CD4-positive, CD25-positive, alpha-beta regulatory T cell (primary cell): ENCODE measurements around the gene COPS4. TPM values are rescaled to one million over a fixed set of nuclear protein-coding genes. Genes with fewer than 3 reads are reported as not detected.
"Not testable (repeated sequence)": the region's sequence is repeated elsewhere in the genome, so short reads cannot be mapped to it uniquely, and the experiment has no call there.

Experiments
- ATAC-seq, 2 donors: fragments of 150-1000 bp; cut with Tn5 transposase; one replicate each; pipeline ENCODE4 v1.10.0; 2021; ENCODE audit warnings: low read depth in 2 of 2, moderate number of reproducible peaks in 2 of 2, moderate library complexity in 1 of 2
- DNase-seq, 3 donors: peaks; one replicate each; pipeline versions ENCODE4 v3.0.0 to v3.0.0-alpha.2; 2012 to 2022; ENCODE audit warnings: mixed read lengths in 1 of 3
- H3K27ac ChIP-seq: one replicate; pipeline ENCODE4 v1.7.0; 2013; ENCODE audit warnings: mild to moderate bottlenecking, low read length; ENCODE audit not compliant: insufficient read depth, poor library complexity, severe bottlenecking
- H3K27me3 ChIP-seq: one replicate; pipeline ENCODE4 v1.7.0; 2013; ENCODE audit warnings: low read length; ENCODE audit not compliant: control insufficient read depth, insufficient read depth
- H3K36me3 ChIP-seq: one replicate; pipeline ENCODE4 v1.7.0; 2013; ENCODE audit warnings: mild to moderate bottlenecking, low read length, moderate library complexity; ENCODE audit not compliant: control insufficient read depth, insufficient read depth
- H3K4me1 ChIP-seq: 2 replicates; pipeline ENCODE4 v1.7.0; 2013; ENCODE audit warnings: mild to moderate bottlenecking, low read length; ENCODE audit not compliant: insufficient read depth, control insufficient read depth, poor library complexity, severe bottlenecking
- H3K4me3 ChIP-seq: one replicate; pipeline ENCODE4 v1.7.0; 2013; ENCODE audit warnings: low read depth, mild to moderate bottlenecking, low read length, moderate library complexity
- H3K9me3 ChIP-seq, 2 experiments: 1 replicate in 1 of 2; 2 replicates in 1 of 2; pipeline ENCODE4 v1.7.0; 2013; ENCODE audit warnings: low read length in 2 of 2, mild to moderate bottlenecking in 1 of 2, moderate library complexity in 1 of 2; ENCODE audit not compliant: control insufficient read depth in 2 of 2
- H3K27ac Mint-ChIP-seq, 3 donors: one replicate each; pipeline ENCODE4 v1.8.0; 2020 to 2022; ENCODE audit warnings: mild to moderate bottlenecking in 3 of 3, mixed read lengths in 3 of 3, moderate library complexity in 2 of 3
- H3K27me3 Mint-ChIP-seq: one replicate; pipeline ENCODE4 v1.8.0; 2022; ENCODE audit warnings: mild to moderate bottlenecking, mixed read lengths
- H3K36me3 Mint-ChIP-seq: one replicate; pipeline ENCODE4 v1.8.0; 2020; ENCODE audit warnings: mixed read lengths
- H3K4me1 Mint-ChIP-seq, 4 donors: one replicate each; pipeline ENCODE4 v1.8.0; 2020 to 2022; ENCODE audit warnings: mixed read lengths in 4 of 4, mild to moderate bottlenecking in 1 of 4
- H3K4me3 Mint-ChIP-seq, 4 donors: one replicate each; pipeline ENCODE4 v1.8.0; 2020 to 2022; ENCODE audit warnings: mild to moderate bottlenecking in 4 of 4, mixed read lengths in 4 of 4, moderate library complexity in 3 of 4
- H3K9me3 Mint-ChIP-seq, 7 donors: one replicate each; pipeline ENCODE4 v1.8.0; 2020 to 2022; ENCODE audit warnings: mixed read lengths in 7 of 7, mild to moderate bottlenecking in 3 of 7, moderate library complexity in 2 of 7
- polyA plus RNA-seq, 4 donors: library from polyadenylated mRNA; unstranded; fragments of 300-500 nt; fragmentation: Illumina TruSeq; gene quantifications; one replicate each; pipeline ENCODE4 v1.2.3, GENCODE V29; 2021
- total RNA-seq: library from RNA; stranded (reverse); gene quantifications from one replicate; pipeline ENCODE4 v1.2.3, GENCODE V29; 2022

The COPS4 gene
- total RNA-seq (25.3 TPM), polyA plus RNA-seq (10 to 100 TPM; 59.1 to 76.8 (median 63.6) TPM)

DNA sequence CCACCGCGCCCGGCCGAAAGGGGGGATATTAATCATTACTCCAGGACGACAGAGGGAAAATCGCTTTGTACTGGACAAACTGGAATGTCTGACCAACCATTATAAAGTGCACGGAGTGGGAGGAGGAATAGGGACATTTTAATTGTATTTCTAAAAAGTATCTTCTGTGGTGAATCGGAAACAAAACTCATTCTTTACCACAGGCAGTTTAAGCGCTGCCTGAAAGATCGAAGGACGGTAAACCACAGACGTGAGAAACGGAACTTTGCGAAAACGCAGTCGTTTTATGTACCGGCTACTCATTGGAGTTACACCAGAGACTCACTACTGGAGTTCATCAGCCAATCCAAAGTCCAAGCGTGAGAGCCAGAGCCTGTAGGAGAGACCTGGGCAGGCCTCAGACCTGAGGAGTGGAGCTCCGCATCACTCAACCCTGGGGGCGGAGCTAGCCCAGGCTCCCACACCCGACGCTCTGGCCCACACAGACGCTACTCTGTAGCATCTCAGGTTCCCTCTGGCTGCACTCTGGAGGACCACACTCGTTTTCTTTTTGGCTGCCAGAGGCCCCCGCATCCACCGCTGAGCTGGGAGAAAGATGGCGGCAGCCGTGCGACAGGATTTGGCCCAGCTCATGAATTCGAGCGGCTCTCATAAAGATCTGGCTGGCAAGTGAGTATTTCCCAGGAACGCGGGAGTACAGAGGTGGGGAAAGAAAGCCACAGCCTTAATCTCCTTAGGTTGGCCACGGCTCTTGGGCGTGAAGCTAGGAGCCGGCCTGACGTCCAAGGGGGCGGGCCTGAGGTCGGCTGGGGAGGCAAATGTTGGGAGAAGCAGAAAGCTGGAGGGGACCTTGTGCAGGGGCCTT, at the start of gene COPS4:
Gene COPS4 (plus strand): TSS at position 554 of the 865 bp plus-strand sequence. CDS start 42 bp downstream, at position 596.
- DNase-seq (peak; percentile 93 to 100 (median 96)), ATAC-seq (peak; percentile 97 to 99)
- Mint-ChIP-seq H3K27me3 (no peaks in the 10 kb centered on the region), H3K4me3 (peak within 1 kb of the TSS; percentile 92 to 100 (median 100)), H3K27ac (peak within 1 kb of the TSS; percentile 95 to 98 (median 98)), H3K36me3 (peaks cover under 1% of the 10 kb centered on the region), H3K4me1 (peaks cover 14 to 45% (median 30%) of the 10 kb centered on the region in 4 donors), H3K9me3 (no peaks in the 10 kb centered on the region)
- Histone ChIP-seq H3K4me3 (peak within 1 kb of the TSS; percentile 88), H3K27me3 (peaks cover 2% of the 10 kb centered on the region), H3K36me3 (no peaks in the 10 kb centered on the region), H3K4me1 (peaks cover 15% of the 10 kb centered on the region), H3K27ac (peak within 1 kb of the TSS; percentile 89), H3K9me3 (no peaks in the 10 kb centered on the region)

- ATAC-seq, H3K4me3 ChIP-seq, H3K27ac Mint-ChIP-seq, H3K27me3 ChIP-seq, DNase-seq, H3K27ac ChIP-seq, H3K4me3 Mint-ChIP-seq, H3K9me3 Mint-ChIP-seq, H3K27me3 Mint-ChIP-seq, H3K9me3 ChIP-seq: not testable (repeated sequence)
- Mint-ChIP-seq H3K4me1 (peaks cover 27 to 44% (median 28%) of the 10 kb centered on the region in 4 donors), H3K36me3 (peaks cover 15% of the 10 kb centered on the region)
- H3K4me1 ChIP-seq = peaks cover 11% of the 10 kb centered on the region
- peaks cover 13% of the 10 kb centered on the region for H3K36me3 ChIP-seq
Measured at GRCh38 chr4:82987519-82987918, 47.5 kb upstream of the COPS4 start.

- Histone ChIP-seq H3K27ac (no peak overlapping the region), H3K9me3 (no peaks in the 10 kb centered on the region), H3K4me3 (no peak overlapping the region), H3K4me1 (peaks cover 11% of the 10 kb centered on the region), H3K36me3 (peaks cover 12% of the 10 kb centered on the region), H3K27me3 (no peaks in the 10 kb centered on the region)
- no peak overlapping the region for H3K27ac Mint-ChIP-seq
- H3K27me3 Mint-ChIP-seq = no peaks in the 10 kb centered on the region
- no peak for DNase-seq
- H3K9me3 Mint-ChIP-seq = no peaks in the 10 kb centered on the region
- no peak overlapping the region for H3K4me3 Mint-ChIP-seq
- peaks cover 15% of the 10 kb centered on the region for H3K36me3 Mint-ChIP-seq
- peaks cover 27 to 44% (median 28%) of the 10 kb centered on the region in 4 donors for H3K4me1 Mint-ChIP-seq
- ATAC-seq = no peak
Measured at GRCh38 chr4:82988323-82988832, 46.6 kb upstream of the COPS4 start.

GRCh38 chr4:82989575-82990429, 45.2 kb upstream of the COPS4 start:
- Histone ChIP-seq H3K36me3 (peaks cover 1% of the 10 kb centered on the region), H3K27ac (no peak overlapping the region), H3K4me1 (peaks cover 11% of the 10 kb centered on the region), H3K4me3 (peak overlapping the region; percentile 55), H3K27me3 (no peaks in the 10 kb centered on the region), H3K9me3 (no peaks in the 10 kb centered on the region)
- DNase-seq = peak in 1 of 3 donors; percentile 73
- Mint-ChIP-seq H3K4me3 (peak overlapping the region in 3 of 4 donors; percentile 6 to 49 (median 36)), H3K27ac (peak overlapping the region in 2 of 3 donors; percentile 69 to 91), H3K4me1 (peaks cover 26 to 36% (median 28%) of the 10 kb centered on the region in 4 donors), H3K9me3 (no peaks in the 10 kb centered on the region), H3K27me3 (no peaks in the 10 kb centered on the region), H3K36me3 (peaks cover 12% of the 10 kb centered on the region)
- peak; percentile 62 to 77 for ATAC-seq

- Histone ChIP-seq H3K4me1 (peaks cover 3% of the 10 kb centered on the region), H3K4me3 (no peak overlapping the region), H3K27ac (no peak overlapping the region), H3K9me3 (no peaks in the 10 kb centered on the region), H3K36me3 (no peaks in the 10 kb centered on the region), H3K27me3 (no peaks in the 10 kb centered on the region)
- no peak for DNase-seq
- Mint-ChIP-seq H3K9me3 (no peaks in the 10 kb centered on the region), H3K4me1 (peaks cover 8 to 30% (median 18%) of the 10 kb centered on the region in 4 donors), H3K27ac (no peak overlapping the region), H3K36me3 (peaks cover 9% of the 10 kb centered on the region), H3K4me3 (no peak overlapping the region), H3K27me3 (no peaks in the 10 kb centered on the region)
- no peak for ATAC-seq
Measured at GRCh38 chr4:82994834-82995233, 40.1 kb upstream of the COPS4 start.

DNA sequence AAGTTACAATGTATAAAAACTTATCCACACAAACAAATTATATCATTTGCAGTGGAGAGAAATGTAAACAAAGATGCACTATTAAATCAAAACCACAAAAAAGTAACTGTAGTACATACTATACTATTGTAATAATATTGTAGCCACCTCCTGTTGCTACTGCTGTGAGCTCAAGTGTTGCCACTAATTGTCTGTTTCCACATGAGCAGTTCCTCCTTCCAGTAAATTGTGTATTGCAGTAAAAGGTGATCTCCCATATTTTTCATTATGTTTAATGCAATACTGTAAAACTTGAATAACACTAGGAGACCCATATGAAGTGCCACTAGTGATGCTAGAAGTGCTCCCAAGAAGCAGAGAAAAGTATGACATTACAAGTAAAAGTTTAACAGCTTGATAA, 36.1 kb upstream of the COPS4 start:
- Mint-ChIP-seq H3K4me3 (no peak overlapping the region), H3K4me1 (peaks cover 7 to 33% (median 14%) of the 10 kb centered on the region in 4 donors), H3K27me3 (no peaks in the 10 kb centered on the region), H3K9me3 (no peaks in the 10 kb centered on the region), H3K27ac (no peak overlapping the region), H3K36me3 (peaks cover 20% of the 10 kb centered on the region)
- Histone ChIP-seq H3K9me3 (no peaks in the 10 kb centered on the region), H3K27me3 (no peaks in the 10 kb centered on the region), H3K27ac (no peak overlapping the region), H3K4me3 (no peak overlapping the region), H3K36me3 (no peaks in the 10 kb centered on the region), H3K4me1 (no peaks in the 10 kb centered on the region)
- no peak for ATAC-seq
- no peak for DNase-seq

DNA sequence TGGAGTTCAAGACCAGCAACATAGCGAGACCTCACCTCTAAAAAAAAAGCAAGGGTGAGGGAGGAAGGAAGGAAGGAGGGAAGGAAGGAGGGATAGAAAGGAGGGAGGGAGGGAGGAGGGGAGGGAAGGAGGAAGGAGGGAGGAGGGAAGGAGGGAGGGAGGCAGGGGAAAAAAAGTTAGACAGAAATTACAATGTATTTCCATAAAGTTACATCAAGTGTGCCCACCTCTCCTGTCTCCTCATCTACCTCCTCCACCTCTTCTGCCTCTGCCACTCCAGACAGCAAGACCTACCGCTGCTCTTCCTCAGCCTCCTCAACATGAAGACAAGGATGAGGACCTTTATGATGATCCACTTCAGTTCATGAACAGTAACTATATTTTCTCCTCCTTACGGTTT, 32.7 kb upstream of the COPS4 start:
- no peaks in the 10 kb centered on the region for H3K27me3 Mint-ChIP-seq
- H3K4me3 ChIP-seq = no peak overlapping the region
- no peaks in the 10 kb centered on the region for H3K9me3 ChIP-seq
- H3K36me3 Mint-ChIP-seq = peaks cover 21% of the 10 kb centered on the region
- no peaks in the 10 kb centered on the region for H3K36me3 ChIP-seq
- H3K9me3 Mint-ChIP-seq = no peaks in the 10 kb centered on the region
- H3K27me3 ChIP-seq = no peaks in the 10 kb centered on the region
- DNase-seq (no peak), ATAC-seq (no peak)
- no peak overlapping the region for H3K27ac Mint-ChIP-seq
- no peaks in the 10 kb centered on the region for H3K4me1 ChIP-seq
- peaks cover 14 to 42% (median 19%) of the 10 kb centered on the region in 4 donors for H3K4me1 Mint-ChIP-seq
- no peak overlapping the region for H3K27ac ChIP-seq
- peak overlapping the region in 1 of 4 donors; percentile 65 for H3K4me3 Mint-ChIP-seq
